ENCODE data around the gene HNRNPM.
"Not testable (repeated sequence)": the region's sequence is repeated elsewhere in the genome, so short reads cannot be mapped to it uniquely, and the experiment has no call there.

The HNRNPM gene

DNA sequence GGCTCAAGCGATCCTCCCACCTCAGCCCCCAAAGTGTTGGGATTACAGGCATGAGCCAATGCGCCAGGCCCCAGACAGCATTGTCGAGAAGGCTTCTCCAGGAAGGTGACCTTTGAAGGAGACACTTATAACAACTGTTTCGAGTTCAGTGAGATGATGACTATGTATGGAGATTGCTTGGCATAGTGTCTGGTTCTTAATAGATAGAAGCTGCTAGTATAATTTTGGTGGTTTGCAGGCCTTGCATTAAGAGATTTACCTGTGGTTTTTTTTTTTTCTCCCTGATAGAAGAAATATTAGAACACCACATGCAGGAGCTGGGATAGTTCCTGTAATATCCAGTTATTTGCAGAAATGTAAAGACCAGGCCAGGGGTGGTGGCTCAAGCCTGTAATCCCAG is 28.0 kb upstream of the HNRNPM start:
- no peak for ATAC-seq (ENCODE audit: insufficient read depth, low read depth)
- no peaks in the 10 kb centered on the region for H3K79me2 ChIP-seq (ENCODE audit: insufficient read depth, low read length)

GRCh38 chr19:8421484-8422461 is 23.0 kb upstream of the HNRNPM start:
- no peak for TF ChIP-seq EZH2 (IDR thresholded peaks at IDR 0.05; ENCODE audit: borderline replicate concordance, low read depth, low read length, severe bottlenecking)
- TF ChIP-seq CTCF (IDR thresholded peaks at IDR 0.05; ENCODE audit: borderline replicate concordance, extremely low read depth, low read length, poor library complexity, severe bottlenecking) = no peak
- Histone ChIP-seq H3K79me2 (ENCODE audit: insufficient read depth, low read length) (no peaks in the 10 kb centered on the region), H3K9ac (ENCODE audit: low read depth, low read length) (no peak overlapping the region), H3K27ac (ENCODE audit: low read length) (no peak overlapping the region), H3K36me3 (ENCODE audit: insufficient read depth, low read length) (no peaks in the 10 kb centered on the region), H3K4me3 (ENCODE audit: low read depth in 1 of 2, low read length in 2 of 2) (no peak overlapping the region), H3K4me2 (ENCODE audit: insufficient read depth, low read length) (no peak overlapping the region), H2AFZ (ENCODE audit: low read depth, low read length) (no peak overlapping the region), H4K20me1 (ENCODE audit: insufficient read depth, low read length) (no peaks in the 10 kb centered on the region), H3K27me3 (ENCODE audit: insufficient read depth, low read length, poor library complexity) (no peaks in the 10 kb centered on the region), H3K4me1 (ENCODE audit: insufficient read depth, low read length) (no peaks in the 10 kb centered on the region), H3K9me3 (ENCODE audit: insufficient read depth, low read length, severe bottlenecking) (no peaks in the 10 kb centered on the region)
- DNase-seq (no peak), ATAC-seq (ENCODE audit: insufficient read depth, low read depth) (no peak)

More for the DNA sequence above, 28.0 kb upstream of the HNRNPM start:
- Histone ChIP-seq H3K4me3 (ENCODE audit: low read depth in 1 of 2, low read length in 2 of 2) (no peak overlapping the region), H4K20me1 (ENCODE audit: insufficient read depth, low read length) (no peaks in the 10 kb centered on the region), H3K9me3 (ENCODE audit: insufficient read depth, low read length, severe bottlenecking) (no peaks in the 10 kb centered on the region), H2AFZ (ENCODE audit: low read depth, low read length) (no peak overlapping the region), H3K9ac (ENCODE audit: low read depth, low read length) (no peak overlapping the region), H3K27ac (ENCODE audit: low read length) (no peak overlapping the region), H3K27me3 (ENCODE audit: insufficient read depth, low read length, poor library complexity) (no peaks in the 10 kb centered on the region), H3K36me3 (ENCODE audit: insufficient read depth, low read length) (no peaks in the 10 kb centered on the region), H3K4me2 (ENCODE audit: insufficient read depth, low read length) (no peak overlapping the region), H3K4me1 (ENCODE audit: insufficient read depth, low read length) (peaks cover 10% of the 10 kb centered on the region)
- TF ChIP-seq CTCF (IDR thresholded peaks at IDR 0.05; ENCODE audit: borderline replicate concordance, extremely low read depth, low read length, poor library complexity, severe bottlenecking) = no peak
- no peak for TF ChIP-seq EZH2 (IDR thresholded peaks at IDR 0.05; ENCODE audit: borderline replicate concordance, low read depth, low read length, severe bottlenecking)
- no peak for DNase-seq

GRCh38 chr19:8423817-8424223 is 21.0 kb upstream of the HNRNPM start:
- Histone ChIP-seq H3K27ac (ENCODE audit: low read length) (no peak overlapping the region), H4K20me1 (ENCODE audit: insufficient read depth, low read length) (no peaks in the 10 kb centered on the region), H3K9ac (ENCODE audit: low read depth, low read length) (no peak overlapping the region), H3K9me3 (ENCODE audit: insufficient read depth, low read length, severe bottlenecking) (no peaks in the 10 kb centered on the region), H3K4me3 (ENCODE audit: low read depth in 1 of 2, low read length in 2 of 2) (no peak overlapping the region), H3K79me2 (ENCODE audit: insufficient read depth, low read length) (no peaks in the 10 kb centered on the region), H3K27me3 (ENCODE audit: insufficient read depth, low read length, poor library complexity) (no peaks in the 10 kb centered on the region), H3K4me1 (ENCODE audit: insufficient read depth, low read length) (no peaks in the 10 kb centered on the region), H3K36me3 (ENCODE audit: insufficient read depth, low read length) (no peaks in the 10 kb centered on the region), H3K4me2 (ENCODE audit: insufficient read depth, low read length) (no peak overlapping the region), H2AFZ (ENCODE audit: low read depth, low read length) (no peak overlapping the region)
- no peak for DNase-seq
- ATAC-seq (ENCODE audit: insufficient read depth, low read depth) = no peak
- TF ChIP-seq EZH2 (IDR thresholded peaks at IDR 0.05; ENCODE audit: borderline replicate concordance, low read depth, low read length, severe bottlenecking) (no peak), CTCF (IDR thresholded peaks at IDR 0.05; ENCODE audit: borderline replicate concordance, extremely low read depth, low read length, poor library complexity, severe bottlenecking) (no peak)

- not testable (repeated sequence) for H3K27ac ChIP-seq (ENCODE audit: low read length); H3K4me1 ChIP-seq (ENCODE audit: insufficient read depth, low read length)
Measured at GRCh38 chr19:8425331-8425730, 19.4 kb upstream of the HNRNPM start.

More at GRCh38 chr19:8425331-8425730, 19.4 kb upstream of the HNRNPM start:
- H4K20me1 ChIP-seq (ENCODE audit: insufficient read depth, low read length); H3K4me3 ChIP-seq (ENCODE audit: low read depth in 1 of 2, low read length in 2 of 2); ATAC-seq (ENCODE audit: insufficient read depth, low read depth); DNase-seq; H3K9ac ChIP-seq (ENCODE audit: low read depth, low read length); H3K9me3 ChIP-seq (ENCODE audit: insufficient read depth, low read length, severe bottlenecking); H2AFZ ChIP-seq (ENCODE audit: low read depth, low read length); H3K4me2 ChIP-seq (ENCODE audit: insufficient read depth, low read length); H3K27me3 ChIP-seq (ENCODE audit: insufficient read depth, low read length, poor library complexity); H3K79me2 ChIP-seq (ENCODE audit: insufficient read depth, low read length); H3K36me3 ChIP-seq (ENCODE audit: insufficient read depth, low read length): not testable (repeated sequence)
